Heart right ventricle (tissue), 16 donors: Measurements from ENCODE around the gene NSG1. TPM values are rescaled to one million over a fixed set of nuclear protein-coding genes. Genes with fewer than 3 reads are reported as not detected.

Source experiments
- ATAC-seq, 8 donors: fragments of 200-7000 bp; cut with Tn5 transposase; one replicate each; pipeline ENCODE4 v1.9.1; 2020; ENCODE audit warnings: mild to moderate bottlenecking in 8 of 8, moderate library complexity in 8 of 8, moderate number of reproducible peaks in 1 of 8
- DNase-seq, 2 donors: peaks; one replicate each; pipeline ENCODE4 v3.0.0-alpha.2; 2020
- H3K27ac ChIP-seq, 10 donors: fragments of 200-600 bp; sonication (generic) in 2 of 10; one replicate each; pipeline versions ENCODE4 v1.5.0 to v1.8.0; 2020 to 2022; ENCODE audit warnings: mild to moderate bottlenecking in 3 of 10
- H3K27me3 ChIP-seq, 7 donors: fragments of 200-600 bp; one replicate each; pipeline ENCODE4 v1.8.0; 2021 to 2022; ENCODE audit warnings: mild to moderate bottlenecking in 2 of 7
- H3K36me3 ChIP-seq, 9 donors: fragments of 200-600 bp; sonication (generic) in 1 of 9; one replicate each; pipeline versions ENCODE4 v1.5.0 to v1.8.0; 2020 to 2022; ENCODE audit warnings: mild to moderate bottlenecking in 2 of 9
- H3K4me1 ChIP-seq, 9 donors: fragments of 200-600 bp; sonication (generic) in 1 of 9; one replicate each; pipeline versions ENCODE4 v1.5.0 to v1.8.0; 2020 to 2022; ENCODE audit warnings: mild to moderate bottlenecking in 4 of 9
- H3K4me3 ChIP-seq, 10 donors: fragments of 200-600 bp; sonication (generic) in 2 of 10; one replicate each; pipeline versions ENCODE4 v1.5.0 to v1.8.0; 2020 to 2022; ENCODE audit warnings: mild to moderate bottlenecking in 7 of 10, moderate library complexity in 2 of 10
- H3K9me3 ChIP-seq, 11 donors: fragments of 200-600 bp in 10 of 11; sonication (generic) in 2 of 11; one replicate each; pipeline versions ENCODE4 v1.5.0 to v1.8.0; 2013 to 2022; ENCODE audit warnings: mild to moderate bottlenecking in 2 of 11, control low read depth in 1 of 11, moderate library complexity in 1 of 11
- CTCF ChIP-seq, 9 donors: fragments of 200-600 bp; sonication (generic) in 2 of 9; IDR thresholded peaks; one replicate each; pipeline versions ENCODE4 v1.5.0 to v1.8.0; 2021 to 2022; ENCODE audit warnings: antibody characterized with exemption in 9 of 9, mild to moderate bottlenecking in 5 of 9, moderate library complexity in 1 of 9
- WGBS, 2 donors: extraction: QIAGEN DNeasy Blood & Tissue Kit; methylation state at CpG; one replicate each; pipeline ENCODE4 v1.1.7; 2013; ENCODE audit warnings: inconsistent platforms in 1 of 2; 5-methylcytosine and 5-hydroxymethylcytosine counted together
- intact Hi-C, 10 donors: fragments of 100-400 bp; cut with DNase I; formaldehyde crosslinking; loops; one replicate each; pipeline versions ENCODE4 v1.11.1 to v1.14.2; 2022
- polyA plus RNA-seq, 2 donors: library from polyadenylated mRNA; stranded (reverse); fragments of 200-250 nt; gene quantifications; one replicate each; pipeline ENCODE4 v1.2.3, GENCODE V29; 2013
- total RNA-seq, 10 donors: library from RNA; stranded (reverse); fragmentation: NEBNext Ultra II Directional in 3 of 10; extraction: Animal tissue kit (Norgen Biotek cat#: 25700) in 3 of 10; gene quantifications; one replicate each; pipeline versions ENCODE4 v1.2.1 to v1.2.4, GENCODE V29; 2021 to 2023
- donor health status: Arrhythmogenic right ventricular cardiomyopathy.
- donor health status: ischemic (EF 13 %, LVEDD 7.1; RV severe dilation, severe dysfunction).
- donor health status: healthy with polysubstance abuse.
- donor health status: DM: no; HTN: yes; CAD: no.
- donor health status: DM: no; HTN: no; CAD: no.
- donor health status: ischemic (EF 25% LVEDD 6.9; RV normal size, moderate dysfunction).
- donor health status: ischemic (EF 25% LVEDD 5.7; RV mildly dilated, moderate dysfunction).
- donor health status: healthy.
- donor health status: DM: yes; HTN: yes; CAD: no.
- donor health status: Ischemic cardiomyopathy.
- donor health status: ischemic (EF 35%, LVEDD 5.7; RV mildly dilated, moderate dysfunction).
- donor health status: nonischemic (EF 11% LVEDD 7.7; RV severe dilation, severe dysfunction).
- donor health status: DM: yes; HTN: yes; CAD: no.
- donor health status: PGD.
- donor health status: ischemic (EF 29% LVEDD 5.4; RV normal size, mild dysfunction).
- donor health status: nonischemic (EF 23%, LVEDD 6.1; RV moderate dilation, normal function).

The NSG1 gene
- total and polyA plus RNA-seq, 12 donors: 1.4 to 10.5 (median 3.4) TPM

- intact Hi-C loops: no loop called here
- Histone ChIP-seq H3K4me3 (peak overlapping the region; percentile 44 to 65 (median 56)), H3K27me3 (peaks cover 4 to 80% (median 62%) of the 10 kb centered on the region in 7 donors), H3K36me3 (no peaks in the 10 kb centered on the region), H3K9me3 (no peaks in the 10 kb centered on the region), H3K27ac (no peak overlapping the region), H3K4me1 (peaks cover 0 to 43% (median 28%) of the 10 kb centered on the region in 9 donors)
- 3% methylated on average over 44 to 62 of the region's 62 CpGs for WGBS, 2 donors
- no peak for TF ChIP-seq CTCF (IDR thresholded peaks at IDR 0.05)
- ATAC-seq (no peak), DNase-seq (no peak)
Observed at GRCh38 chr4:4387531-4388310, 819 bp downstream of the NSG1 start.

DNA sequence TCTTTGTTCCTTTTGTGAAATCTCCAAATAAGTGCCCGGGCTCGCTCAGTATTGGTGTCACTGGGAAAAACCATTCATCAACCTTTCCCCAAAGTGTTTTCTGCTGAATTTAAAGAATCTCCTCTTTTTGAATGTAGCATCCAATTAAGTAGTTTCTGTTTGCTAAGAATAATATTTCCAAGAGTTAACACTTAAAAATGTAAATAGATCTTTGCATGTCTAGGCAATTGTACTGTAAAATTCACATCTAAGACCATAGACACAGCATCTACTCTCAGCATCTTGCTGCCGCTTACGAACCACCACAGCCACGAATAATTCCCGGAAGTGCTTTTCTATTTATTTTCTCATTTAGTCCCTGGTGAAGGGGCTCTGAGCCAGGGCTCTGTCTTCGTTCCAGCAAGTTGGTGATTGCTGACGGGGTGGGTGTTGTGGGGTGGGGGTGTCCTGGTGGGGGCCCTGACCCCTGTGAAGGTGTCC, 1.4 kb downstream of the NSG1 start:
- Histone ChIP-seq H3K4me3 (peak overlapping the region in 5 of 10 donors; percentile 47 to 65 (median 56)), H3K27me3 (peaks cover 4 to 83% (median 60%) of the 10 kb centered on the region in 7 donors), H3K9me3 (no peaks in the 10 kb centered on the region), H3K4me1 (peaks cover 0 to 37% (median 28%) of the 10 kb centered on the region in 9 donors), H3K27ac (no peak overlapping the region), H3K36me3 (no peaks in the 10 kb centered on the region)
- intact Hi-C loops: no loop called here
- 32 to 34% methylated on average over 8 of the region's 8 CpGs for WGBS, 2 donors
- no peak for ATAC-seq
- no peak for DNase-seq
- no peak for TF ChIP-seq CTCF (IDR thresholded peaks at IDR 0.05)

- WGBS, 2 donors: 61 to 63% methylated on average over 18 of the region's 18 CpGs
- no peaks in the 10 kb centered on the region for H3K36me3 ChIP-seq
- no peak for ATAC-seq
- H3K4me1 ChIP-seq: peaks cover 0 to 32% (median 28%) of the 10 kb centered on the region in 9 donors
- no peak for DNase-seq
- peaks cover 4 to 87% (median 55%) of the 10 kb centered on the region in 7 donors for H3K27me3 ChIP-seq
- H3K4me3 ChIP-seq: no peak overlapping the region
- no peak for TF ChIP-seq CTCF (IDR thresholded peaks at IDR 0.05)
- intact Hi-C loops: no loop called here
- no peaks in the 10 kb centered on the region for H3K9me3 ChIP-seq
- no peak overlapping the region for H3K27ac ChIP-seq
Observed at GRCh38 chr4:4388836-4389575, 2.1 kb downstream of the NSG1 start.

DNA sequence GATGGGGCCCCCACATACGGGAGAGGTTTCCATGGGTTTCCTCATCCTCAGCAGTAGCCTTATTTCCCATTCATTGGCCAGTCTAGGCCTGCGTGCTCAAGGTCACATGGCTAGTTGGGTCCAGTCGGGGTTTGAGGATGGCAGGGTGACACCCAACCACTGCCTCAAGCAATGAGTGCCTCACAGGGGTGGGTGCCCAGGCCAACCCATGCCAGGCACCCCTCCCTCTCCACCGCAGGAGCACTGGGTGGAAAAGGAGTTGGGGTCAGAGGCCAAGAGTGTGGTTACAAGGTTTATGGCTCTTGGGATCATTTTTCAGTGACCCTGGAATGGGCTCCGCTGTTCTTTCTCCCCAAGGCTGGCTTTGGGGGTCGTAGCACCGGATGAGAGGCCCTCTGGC, 3.1 kb downstream of the NSG1 start:
- ATAC-seq (no peak), DNase-seq (no peak)
- H3K27ac ChIP-seq: no peak overlapping the region
- H3K4me1 ChIP-seq: peaks cover 0 to 32% (median 28%) of the 10 kb centered on the region in 9 donors
- no peaks in the 10 kb centered on the region for H3K36me3 ChIP-seq
- no peak for TF ChIP-seq CTCF (IDR thresholded peaks at IDR 0.05)
- WGBS, 2 donors: 72 to 78% methylated on average over 7 of the region's 7 CpGs
- H3K4me3 ChIP-seq: no peak overlapping the region
- no peaks in the 10 kb centered on the region for H3K9me3 ChIP-seq
- intact Hi-C loops: no loop called here
- peaks cover 4 to 88% (median 58%) of the 10 kb centered on the region in 7 donors for H3K27me3 ChIP-seq
